Common myeloid progenitor, CD34-positive (primary cell): ENCODE measurements around the gene ADIRF.
"Not testable (repeated sequence)": the region's sequence is repeated elsewhere in the genome, so short reads cannot be mapped to it uniquely, and the experiment has no call there.

Experiments
- CTCF ChIA-PET: fragments of 350-600 bp; sonication (Branson Sonifier 250); formaldehyde crosslinking; loops from one replicate; lab custom pipeline; 2021; ENCODE audit warnings: antibody characterized with exemption; lab: Charles Lee
- POLR2A ChIA-PET: fragments of 350-600 bp; sonication (Branson Sonifier 250); formaldehyde crosslinking; loops from one replicate; lab custom pipeline; 2021; ENCODE audit warnings: antibody characterized with exemption; lab: Charles Lee
- DNase-seq, 3 donors: peaks; one replicate each; pipeline versions ENCODE4 v3.0.0 to v3.0.0-alpha.2; 2013
- H3K27ac ChIP-seq, 2 experiments: 1 replicate in 1 of 2; 2 replicates in 1 of 2; pipeline ENCODE4 v1.7.0; 2013; ENCODE audit warnings: inconsistent platforms in 2 of 2, low read length in 2 of 2, mild to moderate bottlenecking in 2 of 2, low read depth in 1 of 2, moderate library complexity in 1 of 2; ENCODE audit not compliant: severe bottlenecking in 2 of 2, insufficient read depth in 1 of 2, poor library complexity in 1 of 2
- H3K27me3 ChIP-seq, 5 experiments: replicated peaks in 2 of 5; 1 replicate in 3 of 5; 2 replicates in 2 of 5; pipeline versions ENCODE4 v1.6.1 to v1.7.0; 2013; ENCODE audit warnings: low read length in 4 of 5, mild to moderate bottlenecking in 2 of 5, moderate library complexity in 2 of 5, inconsistent platforms in 1 of 5; ENCODE audit not compliant: insufficient read depth in 5 of 5, control insufficient read depth in 4 of 5
- H3K36me3 ChIP-seq, 4 experiments: 1 replicate in 2 of 4; 2 replicates in 2 of 4; pipeline versions ENCODE4 v1.6.1 to v1.7.0; 2013; ENCODE audit warnings: low read length in 3 of 4, control low read depth in 1 of 4, mild to moderate bottlenecking in 1 of 4; ENCODE audit not compliant: control insufficient read depth in 4 of 4, insufficient read depth in 4 of 4
- H3K4me1 ChIP-seq, 4 experiments: 1 replicate in 3 of 4; 2 replicates in 1 of 4; pipeline versions ENCODE4 v1.6.1 to v1.7.1; 2013; ENCODE audit warnings: low read length in 3 of 4, mild to moderate bottlenecking in 3 of 4, control low read depth in 1 of 4, inconsistent platforms in 1 of 4, moderate library complexity in 1 of 4; ENCODE audit not compliant: control insufficient read depth in 4 of 4, insufficient read depth in 4 of 4; ENCODE audit errors: control extremely low read depth in 1 of 4
- H3K4me3 ChIP-seq, 7 experiments: 1 replicate in 4 of 7; 2 replicates in 3 of 7; pipeline versions ENCODE4 v1.5.1 to v1.7.0; 2013; ENCODE audit warnings: mild to moderate bottlenecking in 7 of 7, low read length in 6 of 7, moderate library complexity in 6 of 7, inconsistent platforms in 2 of 7, low read depth in 2 of 7, control low read depth in 1 of 7; ENCODE audit not compliant: insufficient read depth in 4 of 7, control insufficient read depth in 1 of 7; ENCODE audit errors: extremely low read depth in 1 of 7
- H3K9me3 ChIP-seq, 5 experiments: 1 replicate in 4 of 5; 2 replicates in 1 of 5; pipeline versions ENCODE4 v1.6.1 to v1.7.1; 2013; ENCODE audit warnings: low read length in 4 of 5, mild to moderate bottlenecking in 2 of 5, inconsistent platforms in 1 of 5, low read depth in 1 of 5, moderate library complexity in 1 of 5; ENCODE audit not compliant: control insufficient read depth in 4 of 5, insufficient read depth in 2 of 5; ENCODE audit errors: control extremely low read depth in 1 of 5
- whole genome bisulfite sequencing: methylation state at CpG from one replicate; pipeline ENCODE4 v1.1.5; 2013; ENCODE audit not compliant: insufficient coverage; 5-methylcytosine and 5-hydroxymethylcytosine counted together

Gene ADIRF

GRCh38 chr10:86945361-86946212 is 22.7 kb upstream of the ADIRF start:
- Histone ChIP-seq H3K36me3 (no peaks in the 10 kb centered on the region), H3K27ac (no peak overlapping the region), H3K27me3 (no peaks in the 10 kb centered on the region), H3K4me1 (no peaks in the 10 kb centered on the region), H3K9me3 (no peaks in the 10 kb centered on the region), H3K4me3 (no peak overlapping the region)
- POLR2A ChIA-PET, result no interaction called here
- 93% methylated on average over 15 of the region's 18 CpGs for WGBS
- DNase-seq, result no peak
- CTCF ChIA-PET, result interaction anchor here (0.9 to 1.0 kb wide), 2 partner anchors 20 to 22 kb away, joined by 3 read pairs; no protein-coding TSS in a partner anchor

- POLR2A ChIA-PET, result no interaction called here
- no peak overlapping the region for H3K4me3 ChIP-seq
- no peaks in the 10 kb centered on the region for H3K4me1 ChIP-seq
- H3K36me3 ChIP-seq, result no peaks in the 10 kb centered on the region
- DNase-seq, result no peak
- CTCF ChIA-PET, result interaction anchor here (1.0 to 1.4 kb wide), 2 partner anchors 8 to 21 kb away, joined by 3 to 6 read pairs; no protein-coding TSS in a partner anchor
- no peak overlapping the region for H3K27ac ChIP-seq
- H3K27me3 ChIP-seq, result no peaks in the 10 kb centered on the region
- H3K9me3 ChIP-seq, result peaks cover 0 to 2% (median 0%) of the 10 kb centered on the region in 5 experiments
- WGBS, result 98% methylated on average over 13 of the region's 13 CpGs
Observed at GRCh38 chr10:86946213-86947155, 21.8 kb upstream of the ADIRF start.

- H3K4me1 ChIP-seq, H3K27me3 ChIP-seq, H3K9me3 ChIP-seq, DNase-seq, POLR2A ChIA-PET, H3K27ac ChIP-seq, H3K4me3 ChIP-seq, H3K36me3 ChIP-seq: not testable (repeated sequence)
- 97% methylated on average over 4 of the region's 4 CpGs for WGBS
- CTCF ChIA-PET, result interaction anchor here (1.4 kb wide), 1 partner anchor 9 kb away, joined by 6 read pairs; no protein-coding TSS in a partner anchor
Observed at GRCh38 chr10:86947806-86948205, 20.5 kb upstream of the ADIRF start.

- 20% methylated on average over 1 of the region's 1 CpG for WGBS
- H3K36me3 ChIP-seq, result no peaks in the 10 kb centered on the region
- no peak overlapping the region for H3K27ac ChIP-seq
- H3K4me3 ChIP-seq, result no peak overlapping the region
- ChIA-PET POLR2A (no interaction called here), CTCF (no interaction called here)
- no peaks in the 10 kb centered on the region for H3K27me3 ChIP-seq
- H3K4me1 ChIP-seq, result peaks cover 0 to under 1% (median under 1%) of the 10 kb centered on the region in 4 experiments
- peaks cover 0 to 14% (median 4%) of the 10 kb centered on the region in 5 experiments for H3K9me3 ChIP-seq
- no peak for DNase-seq
Observed at GRCh38 chr10:86950349-86950748, 17.9 kb upstream of the ADIRF start.

- H3K36me3 ChIP-seq, result no peaks in the 10 kb centered on the region
- peaks cover 0 to 9% (median 5%) of the 10 kb centered on the region in 4 experiments for H3K4me1 ChIP-seq
- H3K27ac ChIP-seq, result no peak overlapping the region
- DNase-seq, result no peak
- peaks cover 0 to 14% (median 4%) of the 10 kb centered on the region in 5 experiments for H3K9me3 ChIP-seq
- no peaks in the 10 kb centered on the region for H3K27me3 ChIP-seq
- H3K4me3 ChIP-seq, result no peak overlapping the region
- CTCF ChIA-PET, result interaction anchor here (1.1 kb wide), 1 partner anchor 10 kb away, joined by 3 read pairs; no protein-coding TSS in a partner anchor
- POLR2A ChIA-PET, result no interaction called here
Observed at GRCh38 chr10:86951184-86951761, 17.0 kb upstream of the ADIRF start.

GRCh38 chr10:86952106-86952505 is 16.2 kb upstream of the ADIRF start:
- no peak for DNase-seq
- no peak overlapping the region for H3K4me3 ChIP-seq
- ChIA-PET CTCF (no interaction called here), POLR2A (no interaction called here)
- no peaks in the 10 kb centered on the region for H3K36me3 ChIP-seq
- H3K9me3 ChIP-seq, result peaks cover 0 to 14% (median 4%) of the 10 kb centered on the region in 5 experiments
- WGBS, result 97% methylated on average over 5 of the region's 7 CpGs
- no peak overlapping the region for H3K27ac ChIP-seq
- H3K27me3 ChIP-seq, result no peaks in the 10 kb centered on the region
- H3K4me1 ChIP-seq, result peaks cover 0 to 10% (median 5%) of the 10 kb centered on the region in 4 experiments
